GM18508 (cell line): Measurements from ENCODE around the gene ETS1.
A peak's percentile ranks its signal among the peaks of the same experiment; 100 is the strongest.

Source experiments
- ATAC-seq: cut with Tn5 transposase; IDR thresholded peaks from one replicate; pipeline ENCODE4 v1.9.1; 2021; ENCODE audit warnings: moderate number of reproducible peaks; ENCODE audit not compliant: insufficient read depth, unreplicated experiment

ETS1 gene

DNA sequence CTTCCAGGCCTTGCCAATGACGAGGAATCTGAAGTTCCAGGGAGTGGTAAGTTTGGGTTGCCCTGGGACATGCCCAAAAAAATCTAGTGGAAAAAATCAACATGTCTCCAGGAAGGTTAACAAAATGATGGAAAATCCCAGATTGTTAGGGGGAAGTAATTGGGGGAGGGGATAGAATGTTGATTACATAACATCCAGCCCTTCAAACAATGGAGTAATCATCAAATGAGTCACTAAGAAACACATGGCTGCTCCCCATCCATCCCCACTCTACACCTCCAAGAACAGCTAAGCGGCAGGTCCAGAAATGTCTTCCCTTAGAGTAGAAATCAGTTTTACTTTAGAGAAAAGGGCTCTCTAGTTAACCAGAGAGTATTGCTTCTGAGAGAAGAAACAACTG lies 94.9 kb downstream of the ETS1 start:
- no peak for ATAC-seq

DNA sequence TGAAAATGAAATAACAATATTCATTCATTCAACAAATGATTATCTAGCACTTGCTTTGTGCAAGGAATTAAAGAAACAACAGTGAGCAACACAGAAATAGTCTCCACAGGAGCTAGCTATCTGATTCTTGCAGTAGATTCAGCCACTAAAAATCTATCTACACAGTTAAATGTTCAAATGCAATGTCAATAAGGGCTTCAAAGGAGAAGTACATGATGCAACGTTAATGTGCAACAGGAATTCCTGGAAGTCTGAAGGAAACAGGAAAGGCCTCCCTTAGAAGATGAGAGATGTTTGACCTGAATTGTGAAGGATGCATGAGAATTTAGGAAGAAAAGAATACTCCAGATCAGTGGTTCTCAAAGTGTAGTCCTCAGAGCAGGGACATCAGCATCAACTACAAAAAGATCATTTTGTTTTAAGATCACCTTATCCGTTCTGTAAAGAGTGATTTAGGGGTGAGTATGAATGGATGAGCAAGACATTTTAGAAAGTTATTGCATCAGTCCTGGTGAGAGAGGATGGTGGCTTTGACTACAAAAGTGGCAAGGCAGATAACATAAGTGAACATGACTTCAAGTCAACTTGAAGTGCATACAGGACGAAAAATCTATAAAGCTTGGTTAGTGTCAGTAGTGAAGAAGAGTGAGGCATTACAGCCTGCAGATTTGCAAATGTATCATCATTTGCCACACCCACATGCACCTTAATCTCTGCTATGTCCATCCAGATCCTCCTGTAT lies 96.0 kb downstream of the ETS1 start:
- ATAC-seq = no peak

DNA sequence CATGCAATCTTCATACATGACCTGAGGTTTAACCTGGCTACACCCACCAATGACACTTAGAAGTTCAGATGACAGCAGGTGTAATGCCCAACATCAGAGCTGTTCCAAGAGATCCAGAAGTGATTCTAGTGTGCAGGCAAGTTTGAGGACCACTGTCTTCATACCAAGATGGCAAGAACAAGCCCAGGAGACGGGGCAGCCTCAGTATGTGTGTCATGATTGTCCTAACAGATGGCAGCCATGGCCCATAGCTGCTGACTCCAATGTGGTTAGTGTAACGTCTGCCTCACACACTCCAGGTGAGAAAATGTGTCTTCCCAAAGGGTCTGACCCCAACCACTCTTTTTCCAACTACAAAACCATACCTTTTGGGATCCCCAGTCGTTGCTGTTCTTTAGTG lies 97.3 kb downstream of the ETS1 start:
- no peak for ATAC-seq

DNA sequence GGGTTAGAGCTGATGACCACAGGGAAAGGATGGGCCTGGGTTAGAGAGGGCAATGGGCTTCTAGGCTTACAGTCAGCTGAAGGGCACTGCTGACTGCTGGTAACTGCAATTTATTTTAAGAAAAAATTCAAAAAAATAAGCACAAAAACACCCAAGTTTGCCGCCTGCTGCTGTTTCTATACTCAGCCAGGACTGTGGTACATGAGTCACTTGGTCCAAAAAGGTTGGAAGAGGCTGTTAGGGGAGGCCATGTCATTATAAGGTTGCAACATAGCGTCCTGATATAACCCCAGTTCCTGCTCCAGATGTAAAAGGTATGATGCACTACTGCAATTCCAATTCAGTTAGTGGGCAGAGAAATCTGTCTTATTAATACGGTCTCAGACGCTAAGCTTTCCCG lies 98.9 kb downstream of the ETS1 start:
- ATAC-seq = no peak

DNA sequence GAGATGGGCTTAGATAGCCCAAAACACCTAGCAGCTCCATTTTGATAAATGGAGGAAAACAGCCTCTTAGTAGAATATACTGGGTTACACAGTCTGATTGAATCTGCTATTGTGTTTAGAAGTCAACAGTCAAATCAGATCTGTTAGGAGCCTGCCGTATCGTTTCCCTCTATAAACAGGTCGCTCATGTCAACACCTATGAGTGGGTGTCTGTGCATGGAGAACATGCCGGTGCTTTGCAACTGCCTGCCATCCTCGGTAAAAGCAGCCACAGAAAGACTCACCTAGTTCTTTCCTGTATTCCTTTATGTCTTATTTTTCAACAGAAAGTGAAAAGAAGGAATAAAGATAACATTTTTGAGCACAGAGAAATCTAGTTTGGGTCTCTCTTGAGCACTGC lies 99.4 kb downstream of the ETS1 start:
- ATAC-seq = no peak

DNA sequence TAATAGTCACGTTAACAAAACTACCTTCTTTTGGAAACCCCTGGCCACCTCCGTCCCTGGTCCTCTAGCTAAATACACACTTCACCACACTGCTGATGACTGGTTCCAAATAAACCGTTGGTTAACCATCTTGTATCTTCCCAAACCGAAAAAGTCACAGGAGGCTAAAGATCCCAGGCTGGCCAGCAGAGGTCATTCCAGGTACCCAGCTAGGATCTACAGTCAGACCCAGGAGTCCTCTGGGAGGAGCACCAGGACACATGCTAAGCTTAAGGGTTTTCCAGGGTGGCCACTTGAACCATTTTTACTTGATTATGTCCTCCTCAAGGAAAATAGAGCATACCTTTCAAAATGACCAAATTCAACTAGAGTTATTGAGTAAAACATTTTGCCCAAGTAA lies 103.2 kb downstream of the ETS1 start:
- no peak for ATAC-seq

DNA sequence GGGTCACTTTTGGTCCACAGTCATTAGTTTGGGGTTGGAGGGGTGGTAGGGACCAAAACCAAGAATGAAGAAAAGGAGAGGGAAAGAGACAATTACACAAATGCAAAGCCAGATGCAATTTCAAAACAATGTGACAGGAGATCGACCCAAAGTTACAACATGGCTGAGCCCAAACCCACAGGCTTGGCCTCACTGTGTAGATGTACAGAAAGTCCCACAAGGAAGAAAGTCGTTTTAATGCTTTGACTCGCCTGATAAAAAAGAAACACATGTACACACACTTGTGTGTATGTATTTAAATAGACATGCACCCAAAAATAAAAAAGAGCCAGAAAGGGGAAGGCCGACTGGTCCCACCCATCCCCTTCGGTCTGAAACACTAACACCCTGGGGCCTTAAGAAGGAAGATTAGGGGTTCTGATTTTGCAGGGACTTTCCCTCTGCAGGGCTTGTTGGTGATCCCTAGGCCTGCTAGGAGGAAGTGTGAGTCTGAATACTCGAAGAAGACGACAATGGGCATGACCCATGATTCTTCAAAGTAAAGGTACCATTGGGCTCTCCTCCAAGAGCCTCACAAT lies 104.1 kb downstream of the ETS1 start:
- peak; percentile 56 for ATAC-seq

DNA sequence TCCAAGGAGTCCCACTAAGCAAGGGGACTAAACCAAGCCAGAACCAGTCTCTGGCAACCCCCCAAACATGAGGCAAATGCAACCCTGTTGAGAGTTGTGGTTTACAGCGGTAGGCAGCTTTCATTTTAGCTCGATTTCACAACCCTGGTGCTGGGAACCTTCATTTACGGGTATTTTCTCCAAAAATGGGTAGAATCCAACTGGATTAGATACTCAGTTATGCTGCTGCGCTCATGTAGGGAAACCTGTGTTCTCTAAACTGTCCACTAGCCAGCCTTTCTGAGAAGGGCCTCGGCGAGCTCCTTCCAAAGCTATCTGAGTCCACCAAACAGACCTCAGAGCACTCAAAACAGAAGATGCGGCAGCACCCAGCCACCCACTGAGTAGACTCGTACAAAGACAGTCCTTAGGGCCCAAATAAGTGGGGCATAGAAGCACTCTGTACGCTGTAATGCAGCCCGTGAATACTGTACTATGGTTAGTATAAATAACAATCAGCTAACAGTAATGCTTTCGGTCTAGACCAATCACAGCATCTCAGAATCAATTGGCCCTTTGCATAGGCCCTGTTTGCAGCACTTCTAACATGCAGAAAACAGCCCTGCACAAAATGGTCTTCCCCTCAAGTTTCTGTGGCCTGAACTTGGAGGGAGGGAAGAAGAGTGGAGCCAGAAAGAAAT lies 104.7 kb downstream of the ETS1 start:
- ATAC-seq = peak; percentile 48

DNA sequence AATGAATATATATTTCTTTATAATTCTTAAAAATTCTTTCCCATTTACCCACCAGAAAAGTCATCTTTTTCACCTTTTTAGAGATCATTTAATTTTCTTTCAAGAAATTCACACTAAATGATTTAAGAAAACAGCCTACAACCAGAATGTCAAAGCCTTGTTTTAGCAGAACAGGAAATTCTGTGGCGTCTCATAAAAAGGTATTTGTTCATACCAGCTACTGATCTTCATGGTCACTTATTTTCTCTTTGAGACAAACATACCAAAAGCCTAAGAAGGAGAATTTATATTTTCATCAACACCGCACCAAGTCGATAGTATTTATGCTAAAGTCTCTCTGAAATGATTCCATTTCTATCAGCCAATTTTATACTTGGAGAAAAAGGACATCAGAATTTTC lies 105.3 kb downstream of the ETS1 start:
- no peak for ATAC-seq

DNA sequence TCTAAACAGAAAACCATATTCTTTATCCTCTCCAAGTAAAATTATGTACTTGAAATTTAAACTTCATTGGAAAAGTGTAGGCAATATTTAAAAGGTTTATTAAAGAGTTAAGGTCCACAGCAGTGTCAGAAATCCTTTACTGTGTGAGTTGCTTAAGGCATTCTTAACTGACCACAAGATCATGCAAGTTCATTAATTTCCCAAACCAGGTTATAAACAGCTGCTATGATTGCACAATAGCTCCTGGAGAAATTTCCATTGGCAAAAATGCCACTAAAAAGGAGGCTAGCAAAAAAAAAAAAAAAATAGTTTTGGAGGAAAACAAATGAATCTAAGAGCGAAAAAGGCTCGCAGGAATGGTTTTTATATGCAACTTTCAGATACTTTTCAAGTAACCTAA lies 106.2 kb downstream of the ETS1 start:
- no peak for ATAC-seq

DNA sequence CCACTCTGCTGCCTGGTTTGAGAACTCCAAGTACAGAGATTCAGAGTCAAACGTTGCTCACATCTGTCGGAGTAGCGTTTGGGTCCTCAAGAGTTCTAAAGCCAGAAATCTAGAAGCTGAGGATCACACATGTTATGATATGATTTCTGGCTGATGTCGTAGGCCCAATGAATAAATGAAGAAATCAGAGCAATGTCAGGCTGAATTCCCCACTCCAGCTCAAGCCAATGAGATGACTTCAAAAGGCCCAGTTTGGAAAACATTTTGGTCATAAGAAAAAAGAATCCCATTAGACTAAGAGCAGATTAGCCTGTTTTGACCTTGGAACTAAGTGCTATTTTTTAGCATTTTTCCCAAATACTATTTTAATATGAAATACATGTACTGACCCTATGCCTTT lies 106.7 kb downstream of the ETS1 start:
- ATAC-seq = no peak

DNA sequence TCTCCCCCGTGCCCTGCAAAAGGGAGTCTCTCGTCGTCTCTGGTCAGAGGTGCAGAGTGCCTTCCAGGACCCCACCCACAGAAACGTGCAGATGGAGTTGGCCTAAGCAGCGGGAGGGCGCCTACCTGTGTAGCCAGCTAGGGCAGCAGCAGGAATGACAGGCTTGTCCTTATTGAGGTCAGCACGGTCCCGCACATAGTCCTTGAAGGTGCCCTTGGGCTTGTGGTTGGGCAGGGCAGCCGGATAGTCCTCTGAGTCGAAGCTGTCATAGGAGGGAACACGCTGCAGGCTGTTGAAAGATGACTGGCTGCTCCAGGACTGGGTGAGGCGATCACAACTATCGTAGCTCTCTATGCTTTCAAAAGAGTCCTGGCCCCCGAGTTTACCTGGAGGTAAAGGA lies 107.3 kb downstream of the ETS1 start:
- ATAC-seq = no peak

DNA sequence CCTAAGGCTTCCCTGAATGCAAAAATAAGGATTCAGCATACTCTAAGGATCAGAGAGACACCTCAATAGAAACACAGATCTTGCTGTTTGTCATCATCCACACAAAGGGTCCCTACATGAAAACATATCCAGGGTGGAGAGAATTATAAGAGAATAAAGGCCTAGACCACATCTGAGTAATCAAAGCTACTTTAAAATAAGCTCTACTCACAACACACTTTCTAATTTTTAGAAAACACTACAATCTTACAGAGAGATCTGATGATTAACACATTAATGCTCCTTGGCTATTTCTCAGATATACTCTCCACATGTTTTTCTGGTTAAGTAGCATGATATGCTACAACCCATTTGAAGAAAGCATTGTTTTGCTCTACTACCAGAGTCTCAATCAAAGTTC lies 108.2 kb downstream of the ETS1 start:
- ATAC-seq = no peak

DNA sequence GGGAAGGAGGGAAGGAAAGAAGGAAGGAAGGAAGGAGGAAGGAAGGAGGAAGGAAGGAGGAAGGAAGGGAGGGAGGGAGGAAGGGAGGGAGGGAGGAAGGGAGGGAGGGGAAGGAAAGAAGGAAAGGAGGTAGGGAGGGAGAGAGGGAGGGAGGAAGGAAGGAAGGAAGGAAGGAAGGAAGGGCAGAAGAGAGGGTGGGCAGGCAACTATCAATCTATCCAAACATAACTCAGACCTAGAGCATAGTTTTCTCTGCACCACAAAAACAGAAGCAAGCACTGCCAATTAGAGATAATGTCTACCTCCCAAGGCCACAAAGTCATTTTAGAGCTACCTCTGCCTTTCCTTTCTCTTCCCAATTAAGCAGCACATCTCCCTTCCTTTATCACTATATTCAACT lies 109.1 kb downstream of the ETS1 start:
- ATAC-seq = no peak

DNA sequence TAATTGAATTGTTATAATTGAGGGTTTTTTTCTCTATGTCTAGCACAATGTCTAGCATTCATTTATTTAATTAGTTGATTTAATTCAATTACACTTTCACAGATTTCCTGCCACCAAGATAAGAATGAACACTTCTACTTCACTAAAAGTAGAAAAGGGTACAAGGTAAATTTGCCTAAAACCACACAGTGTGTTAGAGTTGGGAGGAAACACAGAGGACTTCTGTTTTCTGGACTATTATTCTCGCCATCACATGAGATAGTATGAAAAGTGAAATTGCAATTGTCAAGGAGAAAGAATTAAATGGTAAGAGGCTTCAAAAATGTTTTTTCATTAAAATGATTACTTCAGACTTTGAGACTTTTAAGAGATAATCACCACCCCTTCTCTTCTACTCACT lies 109.5 kb downstream of the ETS1 start:
- ATAC-seq = no peak

DNA sequence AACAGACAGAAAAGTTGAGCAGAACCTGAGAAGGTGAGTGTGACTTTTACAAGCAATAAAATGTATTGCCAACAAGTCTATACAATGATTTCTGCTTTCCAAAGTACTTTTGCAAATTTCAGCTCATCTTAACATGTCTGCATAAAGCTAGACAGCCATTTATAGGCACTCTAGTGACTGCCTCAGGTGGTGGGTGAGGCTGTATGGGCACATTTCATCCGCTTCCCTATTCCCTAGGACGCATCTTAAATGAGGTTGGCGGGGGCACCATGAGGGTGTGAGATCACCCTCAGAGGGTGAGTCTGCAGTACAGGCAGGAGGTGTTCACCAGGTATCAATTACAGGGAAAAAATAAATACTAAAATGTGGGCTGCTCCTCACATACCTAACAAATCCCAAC lies 110.1 kb downstream of the ETS1 start:
- no peak for ATAC-seq

DNA sequence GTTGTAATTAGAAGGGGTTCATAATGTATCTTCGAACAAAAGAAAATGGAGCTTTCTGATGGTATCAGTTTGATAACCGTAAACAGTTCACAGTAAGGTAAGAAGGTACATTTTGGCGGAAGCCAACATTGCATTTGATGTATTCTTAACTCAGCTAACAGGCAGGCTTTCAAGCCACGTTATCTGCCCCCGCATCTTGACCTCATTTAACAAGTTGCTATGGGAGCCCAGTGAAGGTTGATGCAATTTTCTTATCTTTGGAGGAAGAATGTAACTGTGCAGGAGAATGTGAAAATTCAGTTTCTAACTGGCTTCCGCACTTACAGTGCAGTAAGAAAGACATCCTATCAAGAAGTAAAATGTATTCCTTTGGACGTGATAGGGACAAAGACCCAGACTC lies 110.6 kb downstream of the ETS1 start:
- ATAC-seq = no peak

DNA sequence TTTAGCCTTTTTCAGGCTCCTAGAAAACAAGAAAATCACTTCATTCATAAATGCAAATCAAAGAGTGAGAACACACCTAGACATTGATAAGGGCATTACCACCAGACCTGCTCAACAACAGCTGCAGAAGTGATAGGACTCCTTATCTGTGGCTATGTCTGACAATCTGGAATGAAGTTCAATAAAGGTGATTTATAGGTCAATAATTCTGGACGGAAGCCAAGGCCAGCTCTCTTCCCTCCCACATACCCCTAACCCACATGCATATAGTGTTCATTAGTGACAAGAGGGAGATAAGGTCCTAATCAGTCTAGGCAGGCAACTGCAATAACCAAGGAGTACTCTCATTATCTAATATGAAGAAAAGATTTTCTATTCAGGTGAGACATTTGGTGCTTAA lies 111.3 kb downstream of the ETS1 start:
- ATAC-seq = no peak

DNA sequence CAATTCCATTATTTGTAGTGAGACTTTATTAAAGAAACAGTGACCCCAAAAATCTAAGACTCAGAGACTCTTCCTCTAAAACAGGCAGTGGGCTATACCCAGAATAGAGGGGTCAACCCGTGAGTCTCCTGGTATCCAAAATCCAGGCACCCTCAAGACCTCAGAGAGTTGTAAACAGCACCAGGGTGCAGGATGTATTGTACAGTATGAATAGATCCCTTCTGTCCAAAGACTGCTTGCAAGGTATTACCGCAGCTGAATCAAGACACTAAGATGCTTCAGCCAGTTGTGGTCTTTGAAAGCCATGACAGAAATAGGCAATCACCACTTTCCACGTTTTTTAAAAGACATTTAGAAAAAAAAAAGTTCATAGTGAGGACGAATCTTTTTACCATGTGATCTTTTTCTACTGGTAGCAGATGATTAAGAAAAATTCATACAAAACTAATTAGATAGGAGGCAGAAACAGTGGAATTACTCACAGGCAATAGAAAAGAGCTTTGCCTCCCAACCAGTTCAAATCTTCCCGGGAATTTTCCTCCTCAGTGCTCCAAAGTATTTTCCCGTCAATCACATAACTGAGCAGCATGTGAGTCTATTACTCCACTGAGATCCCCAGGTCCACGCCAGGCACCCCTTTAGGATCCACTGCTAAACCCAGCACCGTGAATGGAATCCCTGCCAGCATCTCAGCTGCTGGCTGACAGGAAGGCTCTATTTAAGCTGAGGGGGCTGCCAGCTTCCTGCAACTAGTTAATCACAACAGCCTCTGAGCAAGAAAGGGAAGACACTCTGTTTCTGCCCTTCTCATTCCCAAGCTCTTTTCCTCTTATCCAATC lies 113.1 kb downstream of the ETS1 start:
- no peak for ATAC-seq

DNA sequence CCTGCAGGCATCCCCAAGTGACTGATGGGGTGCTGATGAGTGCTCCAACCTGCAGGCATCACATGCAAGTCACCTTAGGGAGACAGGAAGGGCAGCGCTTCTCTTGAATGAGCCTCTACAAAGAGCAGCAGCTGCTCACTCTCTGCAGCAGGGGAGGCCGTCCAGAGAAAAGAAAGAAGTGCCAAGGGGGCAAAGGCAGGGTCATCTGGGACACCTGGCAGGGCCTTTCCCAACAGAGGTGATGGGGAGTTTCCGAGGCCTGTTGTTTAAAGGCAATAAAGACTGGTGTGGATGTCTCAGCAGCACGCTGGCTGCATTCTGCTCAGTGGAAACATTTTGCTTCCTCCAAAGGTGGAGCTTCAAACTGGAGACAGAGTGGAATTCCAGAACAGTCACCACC lies 113.7 kb downstream of the ETS1 start:
- ATAC-seq = no peak
